GM13977 (cell line): ENCODE results near the gene KLF18.

ENCODE experiments used
- DNase-seq: peaks from one replicate; pipeline ENCODE4 v3.0.0; 2012; ENCODE audit warnings: low spot score
- in situ Hi-C: fragments of 300-500 bp; cut with MboI; formaldehyde crosslinking; loops from one replicate; pipeline ENCODE4 v1.12.0; 2022; ENCODE audit warnings: low sequenced_read_pairs, low pct_unique_long_range_greater_than_20kb, mixed read lengths, inconsistent platforms; ENCODE audit not compliant: unreplicated experiment
- TF ChIP-seq, protein P1 (sequence below): IDR thresholded peaks from 2 replicates; pipeline ENCODE4 v1.5.1; 2012; ENCODE audit warnings: mild to moderate bottlenecking, control low read depth; ENCODE audit not compliant: insufficient read depth; ENCODE audit errors: extremely low read depth, missing control alignments

The KLF18 gene

DNA sequence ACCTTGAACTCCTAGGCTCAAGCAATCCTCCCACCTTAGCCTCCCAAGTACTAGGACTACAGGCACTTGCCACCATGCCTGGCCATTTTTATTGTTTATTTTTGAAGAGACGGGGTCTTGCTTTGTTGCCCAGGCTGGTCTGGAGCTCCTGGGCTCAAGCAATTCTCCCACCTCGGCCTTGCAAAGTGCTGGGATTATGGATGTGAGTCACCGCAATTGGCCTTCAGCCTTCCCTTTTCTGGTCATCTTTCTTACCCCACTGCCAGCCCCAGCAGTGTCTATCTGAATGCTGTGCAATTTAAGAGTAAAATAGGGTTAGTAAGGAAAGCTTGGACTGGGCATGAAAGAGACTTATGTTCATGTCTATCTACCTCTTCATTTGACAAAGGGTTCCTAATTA lies 28.9 kb downstream of the KLF18 start:
- in situ Hi-C loops = no loop called here
- no peak for DNase-seq
- TF ChIP-seq, protein P1, sequence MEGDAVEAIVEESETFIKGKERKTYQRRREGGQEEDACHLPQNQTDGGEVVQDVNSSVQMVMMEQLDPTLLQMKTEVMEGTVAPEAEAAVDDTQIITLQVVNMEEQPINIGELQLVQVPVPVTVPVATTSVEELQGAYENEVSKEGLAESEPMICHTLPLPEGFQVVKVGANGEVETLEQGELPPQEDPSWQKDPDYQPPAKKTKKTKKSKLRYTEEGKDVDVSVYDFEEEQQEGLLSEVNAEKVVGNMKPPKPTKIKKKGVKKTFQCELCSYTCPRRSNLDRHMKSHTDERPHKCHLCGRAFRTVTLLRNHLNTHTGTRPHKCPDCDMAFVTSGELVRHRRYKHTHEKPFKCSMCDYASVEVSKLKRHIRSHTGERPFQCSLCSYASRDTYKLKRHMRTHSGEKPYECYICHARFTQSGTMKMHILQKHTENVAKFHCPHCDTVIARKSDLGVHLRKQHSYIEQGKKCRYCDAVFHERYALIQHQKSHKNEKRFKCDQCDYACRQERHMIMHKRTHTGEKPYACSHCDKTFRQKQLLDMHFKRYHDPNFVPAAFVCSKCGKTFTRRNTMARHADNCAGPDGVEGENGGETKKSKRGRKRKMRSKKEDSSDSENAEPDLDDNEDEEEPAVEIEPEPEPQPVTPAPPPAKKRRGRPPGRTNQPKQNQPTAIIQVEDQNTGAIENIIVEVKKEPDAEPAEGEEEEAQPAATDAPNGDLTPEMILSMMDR = no peak

DNA sequence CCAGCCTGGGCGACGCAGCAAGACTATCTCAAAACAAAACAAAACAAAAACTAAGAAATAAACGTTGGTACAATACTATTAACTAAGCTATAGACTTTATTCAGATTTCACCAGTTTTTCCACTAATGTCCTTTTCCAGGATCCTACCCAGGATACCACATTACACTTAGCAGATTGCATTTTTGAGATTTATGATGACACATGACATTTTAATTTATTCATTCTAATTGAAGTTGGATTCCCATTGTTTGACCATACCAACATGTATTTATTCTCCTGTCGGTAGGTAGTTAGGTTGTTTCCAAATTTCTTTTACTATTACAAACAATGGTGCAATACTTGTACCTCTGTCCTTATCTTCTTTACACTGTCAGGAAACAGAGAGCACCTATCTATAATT lies 29.6 kb downstream of the KLF18 start:
- TF ChIP-seq, protein P1 = no peak
- DNase-seq = no peak
- in situ Hi-C loops = no loop called here

DNA sequence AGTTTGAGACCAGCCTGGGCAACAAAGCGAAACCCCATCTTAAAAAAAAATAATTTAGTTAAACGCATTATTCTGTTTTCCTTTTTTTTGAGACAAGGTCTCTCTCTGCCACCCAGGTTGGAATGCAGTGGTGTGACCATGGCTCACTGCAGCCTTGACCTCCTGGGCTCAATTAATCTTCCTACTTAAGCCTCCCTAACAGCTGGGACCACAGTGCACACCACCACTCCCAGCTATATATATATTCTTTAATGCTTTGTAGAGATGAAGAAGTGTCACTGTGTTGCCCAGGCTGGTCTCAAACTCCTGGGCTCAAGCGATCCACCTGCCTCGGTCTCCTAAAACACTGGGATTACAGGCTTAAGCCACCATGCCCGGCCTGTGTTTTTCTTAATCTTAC lies 30.5 kb downstream of the KLF18 start:
- in situ Hi-C loops = no loop called here
- TF ChIP-seq, protein P1 = no peak

DNA sequence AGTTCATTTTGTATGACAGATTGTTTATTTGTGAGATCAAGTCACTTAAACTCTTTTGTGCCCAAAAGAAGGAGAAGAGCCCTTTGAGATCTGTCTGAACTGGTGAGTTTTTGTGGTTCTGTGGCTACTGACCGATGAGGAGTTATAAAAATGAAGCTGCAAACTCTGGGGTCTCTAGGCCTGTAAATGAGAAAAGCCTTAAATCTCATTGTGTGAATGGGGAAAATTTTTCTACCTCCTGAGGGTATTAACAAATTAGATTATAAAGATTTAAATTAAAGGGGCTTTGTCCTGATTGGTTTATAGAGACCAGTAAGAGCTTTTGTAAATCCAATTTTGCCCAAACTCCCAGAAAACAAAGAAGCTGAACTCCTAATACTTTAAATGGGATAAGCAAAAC lies 32.5 kb downstream of the KLF18 start:
- TF ChIP-seq, protein P1 = no peak
- DNase-seq = no peak
- in situ Hi-C loops = no loop called here

More for the DNA sequence above, 30.5 kb downstream of the KLF18 start:
- no peak for DNase-seq

DNA sequence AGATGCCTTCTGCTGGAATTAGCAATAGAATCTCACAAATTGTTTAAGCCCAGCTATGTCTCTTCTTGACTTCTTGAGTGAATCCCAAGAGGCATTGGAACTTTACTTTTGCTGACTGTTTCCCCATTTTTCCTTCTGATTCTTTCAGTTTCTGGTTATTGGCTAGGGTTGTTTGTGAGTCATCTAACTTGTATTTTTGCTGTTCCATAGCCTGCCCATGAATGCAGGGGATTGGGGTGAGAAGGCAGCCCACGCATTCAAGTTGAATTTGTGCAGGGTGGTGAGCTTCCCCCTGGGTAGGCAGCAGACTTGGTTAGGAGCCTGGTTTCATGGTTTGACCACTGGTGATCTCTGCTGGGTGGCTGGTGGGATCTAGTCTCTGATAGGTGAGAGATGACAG lies 33.2 kb downstream of the KLF18 start:
- TF ChIP-seq, protein P1 = no peak
- in situ Hi-C loops = no loop called here
- DNase-seq = no peak

DNA sequence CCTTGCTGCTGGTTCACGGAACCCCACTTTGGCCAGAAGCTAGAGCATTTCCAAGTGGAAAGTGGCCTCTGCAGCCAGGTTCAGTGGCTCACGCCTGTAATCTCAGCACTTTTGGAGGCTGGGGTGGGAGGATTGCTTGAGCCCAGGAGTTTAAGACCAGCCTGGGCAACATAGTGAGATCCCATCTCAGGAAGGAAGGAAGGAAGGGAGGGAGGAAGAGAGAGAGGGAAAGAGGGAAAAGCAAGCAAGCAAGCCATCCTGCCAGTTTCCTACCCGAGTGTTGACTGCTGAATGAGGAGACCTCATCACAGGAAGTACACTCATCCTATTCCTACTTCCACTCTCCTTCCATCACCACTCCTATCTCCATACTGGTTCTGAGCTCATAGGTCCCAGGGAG lies 35.6 kb downstream of the KLF18 start:
- in situ Hi-C loops = no loop called here
- TF ChIP-seq, protein P1 = no peak
- DNase-seq = no peak
